ENCODE data around the gene PPTC7. TPM values are rescaled to one million over a fixed set of nuclear protein-coding genes. Genes with fewer than 3 reads are reported as not detected.
"Not testable (repeated sequence)": the region's sequence is repeated elsewhere in the genome, so short reads cannot be mapped to it uniquely, and the experiment has no call there.

PPTC7 gene
- total and polyA plus RNA-seq, 12 donors = 18.9 to 162 (median 76.3) TPM

GRCh38 chr12:110532644-110533043 lies 50.5 kb downstream of the PPTC7 start:
- Histone ChIP-seq H3K4me1 (peaks cover 3 to 68% (median 29%) of the 10 kb centered on the region in 9 donors), H3K9me3 (no peaks in the 10 kb centered on the region), H3K4me3 (no peak overlapping the region), H3K27me3 (no peaks in the 10 kb centered on the region), H3K27ac (peak overlapping the region in 4 of 10 donors; percentile 8 to 46 (median 11)), H3K36me3 (peaks cover 0 to 54% (median 16%) of the 10 kb centered on the region in 9 donors)
- WGBS, 2 donors = 84 to 86% methylated on average over 3 of the region's 3 CpGs
- TF ChIP-seq, protein P1, sequence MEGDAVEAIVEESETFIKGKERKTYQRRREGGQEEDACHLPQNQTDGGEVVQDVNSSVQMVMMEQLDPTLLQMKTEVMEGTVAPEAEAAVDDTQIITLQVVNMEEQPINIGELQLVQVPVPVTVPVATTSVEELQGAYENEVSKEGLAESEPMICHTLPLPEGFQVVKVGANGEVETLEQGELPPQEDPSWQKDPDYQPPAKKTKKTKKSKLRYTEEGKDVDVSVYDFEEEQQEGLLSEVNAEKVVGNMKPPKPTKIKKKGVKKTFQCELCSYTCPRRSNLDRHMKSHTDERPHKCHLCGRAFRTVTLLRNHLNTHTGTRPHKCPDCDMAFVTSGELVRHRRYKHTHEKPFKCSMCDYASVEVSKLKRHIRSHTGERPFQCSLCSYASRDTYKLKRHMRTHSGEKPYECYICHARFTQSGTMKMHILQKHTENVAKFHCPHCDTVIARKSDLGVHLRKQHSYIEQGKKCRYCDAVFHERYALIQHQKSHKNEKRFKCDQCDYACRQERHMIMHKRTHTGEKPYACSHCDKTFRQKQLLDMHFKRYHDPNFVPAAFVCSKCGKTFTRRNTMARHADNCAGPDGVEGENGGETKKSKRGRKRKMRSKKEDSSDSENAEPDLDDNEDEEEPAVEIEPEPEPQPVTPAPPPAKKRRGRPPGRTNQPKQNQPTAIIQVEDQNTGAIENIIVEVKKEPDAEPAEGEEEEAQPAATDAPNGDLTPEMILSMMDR (IDR thresholded peaks at IDR 0.05) = no peak
- no peak for ATAC-seq
- no peak for DNase-seq
- intact Hi-C loops (cut with DNase I) = no loop called here

GRCh38 chr12:110531741-110532333 lies 51.3 kb downstream of the PPTC7 start:
- intact Hi-C loops (cut with DNase I) = no loop called here
- Histone ChIP-seq H3K4me1 (peaks cover 3 to 60% (median 25%) of the 10 kb centered on the region in 9 donors), H3K36me3 (peaks cover 0 to 46% (median 12%) of the 10 kb centered on the region in 9 donors), H3K9me3 (no peaks in the 10 kb centered on the region), H3K27ac (peak overlapping the region in 3 of 10 donors; percentile 9 to 46 (median 13)), H3K27me3 (no peaks in the 10 kb centered on the region), H3K4me3 (no peak overlapping the region)
- TF ChIP-seq, protein P1 (IDR thresholded peaks at IDR 0.05) = no peak
- ATAC-seq (peak in 1 of 8 donors; percentile 37), DNase-seq (no peak)
- 60 to 62% methylated on average over 2 of the region's 2 CpGs for WGBS, 2 donors

DNA sequence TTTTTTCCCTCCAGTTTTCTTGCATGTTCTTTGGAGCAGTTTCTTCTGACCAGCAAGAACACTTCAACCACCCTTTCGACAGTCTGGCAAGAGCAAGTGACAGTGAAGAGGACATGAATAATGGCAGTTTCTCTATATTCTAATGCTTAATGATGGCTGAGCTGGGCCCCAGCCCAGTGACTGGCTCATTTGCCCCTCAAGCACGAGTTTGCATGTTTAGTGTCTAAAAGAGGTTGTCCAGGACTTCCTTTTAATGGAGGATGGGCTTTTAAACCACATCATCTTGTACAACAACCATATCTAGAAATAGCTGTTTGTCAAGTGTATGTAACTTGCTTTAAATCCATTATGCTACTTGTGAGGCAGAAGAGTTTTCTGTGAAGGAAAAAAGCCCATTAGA lies 52.6 kb downstream of the PPTC7 start:
- no peaks in the 10 kb centered on the region for H3K27me3 ChIP-seq
- no peak overlapping the region for H3K4me3 ChIP-seq
- H3K27ac ChIP-seq = no peak overlapping the region
- DNase-seq (no peak), ATAC-seq (no peak)
- peaks cover 3 to 47% (median 21%) of the 10 kb centered on the region in 9 donors for H3K4me1 ChIP-seq
- H3K9me3 ChIP-seq = no peaks in the 10 kb centered on the region
- peaks cover 0 to 33% (median 0%) of the 10 kb centered on the region in 9 donors for H3K36me3 ChIP-seq
- TF ChIP-seq, protein P1 (IDR thresholded peaks at IDR 0.05) = no peak
- WGBS, 2 donors = 53 to 67% methylated on average over 2 of the region's 2 CpGs
- intact Hi-C loops (cut with DNase I) = no loop called here

DNA sequence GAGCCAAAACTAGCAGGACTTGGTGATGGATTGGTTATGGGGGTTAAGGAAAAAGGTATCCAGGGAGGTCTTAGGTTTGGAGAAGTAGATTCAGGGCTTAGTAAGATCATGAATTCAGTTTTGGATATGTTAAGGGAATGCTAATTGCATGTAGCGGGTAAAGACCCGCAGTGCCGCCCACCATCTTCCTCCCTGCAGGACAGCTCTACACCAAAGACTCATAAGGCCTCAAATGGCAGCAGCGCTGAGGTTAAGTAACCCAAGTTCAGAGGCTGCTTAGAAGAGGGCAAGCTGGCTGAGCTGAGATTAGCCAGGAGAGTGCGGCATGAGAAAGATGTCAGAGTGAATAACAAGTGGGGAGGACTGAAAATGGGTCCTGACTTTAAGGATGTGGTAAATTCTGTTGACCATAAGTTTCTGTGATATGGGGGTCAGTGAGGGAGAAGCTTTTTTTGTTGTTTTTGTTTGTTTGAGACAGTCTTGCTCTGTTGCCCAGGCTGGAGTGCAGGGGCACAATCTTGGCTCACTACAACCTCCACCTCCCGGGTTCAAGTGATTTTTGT lies 54.8 kb downstream of the PPTC7 start:
- Histone ChIP-seq H3K4me3 (no peak overlapping the region), H3K27me3 (no peaks in the 10 kb centered on the region), H3K36me3 (peaks cover 0 to 22% (median 0%) of the 10 kb centered on the region in 9 donors), H3K9me3 (no peaks in the 10 kb centered on the region), H3K4me1 (peaks cover 3 to 37% (median 20%) of the 10 kb centered on the region in 9 donors), H3K27ac (no peak overlapping the region)
- ATAC-seq (peak in 1 of 8 donors; percentile 25), DNase-seq (no peak)
- 94 to 96% methylated on average over 6 of the region's 6 CpGs for WGBS, 2 donors
- intact Hi-C loops (cut with DNase I) = no loop called here
- TF ChIP-seq, protein P1 (IDR thresholded peaks at IDR 0.05) = no peak

DNA sequence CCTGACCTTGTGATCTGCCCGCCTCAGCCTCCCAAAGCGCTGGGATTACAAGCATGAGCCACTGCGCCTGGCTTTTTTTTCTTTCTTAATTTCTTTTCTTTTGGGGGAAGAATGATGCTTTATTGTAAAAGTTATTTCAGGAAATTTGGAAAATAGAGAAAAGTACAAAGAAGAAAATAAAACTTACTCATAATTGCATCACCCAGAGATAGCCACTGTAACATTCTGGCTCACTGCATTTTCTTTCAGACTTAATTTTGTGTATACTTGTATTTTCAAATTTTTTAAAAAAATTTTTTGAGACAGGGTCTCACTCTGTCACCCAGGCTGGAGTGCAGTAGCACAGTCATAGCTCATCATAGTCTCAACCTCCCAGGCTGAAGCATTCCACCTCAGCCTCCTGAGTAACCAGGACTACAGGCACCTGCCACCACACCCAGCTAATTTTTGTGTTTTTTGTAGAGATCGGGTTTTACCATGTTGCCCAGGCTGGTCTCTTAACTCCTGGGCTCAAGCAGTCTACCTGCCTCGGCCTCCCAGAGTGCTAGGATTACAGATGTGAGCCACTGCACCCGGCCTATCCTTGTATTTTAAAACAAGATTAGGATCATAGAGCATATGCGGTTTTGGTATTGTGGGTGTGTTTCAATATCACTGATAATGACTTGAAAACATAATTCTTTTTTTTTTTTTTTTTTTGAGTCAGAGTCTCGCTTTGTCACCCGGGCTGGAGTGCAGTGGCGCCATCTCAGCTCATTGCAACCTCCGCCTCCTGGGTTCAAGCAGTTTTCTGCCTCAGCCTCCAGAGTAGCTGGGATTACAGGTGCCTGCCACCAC lies 62.0 kb downstream of the PPTC7 start:
- H3K4me1 ChIP-seq; H3K27ac ChIP-seq; ATAC-seq; H3K9me3 ChIP-seq; DNase-seq; H3K27me3 ChIP-seq; H3K4me3 ChIP-seq; H3K36me3 ChIP-seq; intact Hi-C loops (cut with DNase I): not testable (repeated sequence)
- WGBS, 2 donors = 92 to 94% methylated on average over 11 of the region's 11 CpGs

DNA sequence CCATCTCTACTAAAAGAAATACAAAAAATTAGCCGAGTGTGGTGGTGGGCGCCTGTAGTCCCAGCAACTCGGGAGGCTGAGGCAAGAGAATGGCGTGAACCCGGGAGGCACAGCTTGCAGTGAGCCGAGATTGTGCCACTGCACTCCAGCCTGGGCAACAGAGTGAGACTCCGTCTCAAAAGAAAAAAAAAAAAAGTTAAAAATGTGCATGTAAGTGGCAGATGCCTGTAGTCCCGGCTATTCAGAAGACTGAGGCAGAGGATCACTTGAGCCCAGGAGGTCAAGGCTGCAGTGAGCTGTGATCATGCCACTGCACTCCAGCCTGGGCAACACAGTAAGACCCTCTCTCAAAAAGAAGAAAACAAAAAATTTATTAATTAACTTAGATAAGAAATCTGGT lies 65.1 kb downstream of the PPTC7 start:
- intact Hi-C loops (cut with DNase I) = loop anchor here in 4 of 10 donors (10.0 kb wide), 4 partner anchors 63 to 367 kb away; partner anchors contain the start of gene ARPC3 (in 1 of the 4)
- DNase-seq, ATAC-seq, H3K27ac ChIP-seq, H3K4me1 ChIP-seq, H3K27me3 ChIP-seq, H3K4me3 ChIP-seq, H3K36me3 ChIP-seq, H3K9me3 ChIP-seq: not testable (repeated sequence)
- WGBS, 2 donors = 91 to 95% methylated on average over 8 of the region's 8 CpGs

Measured in heart right ventricle (tissue), 16 donors.